Measurements from ENCODE around the gene NRBF2.

NRBF2 gene

DNA sequence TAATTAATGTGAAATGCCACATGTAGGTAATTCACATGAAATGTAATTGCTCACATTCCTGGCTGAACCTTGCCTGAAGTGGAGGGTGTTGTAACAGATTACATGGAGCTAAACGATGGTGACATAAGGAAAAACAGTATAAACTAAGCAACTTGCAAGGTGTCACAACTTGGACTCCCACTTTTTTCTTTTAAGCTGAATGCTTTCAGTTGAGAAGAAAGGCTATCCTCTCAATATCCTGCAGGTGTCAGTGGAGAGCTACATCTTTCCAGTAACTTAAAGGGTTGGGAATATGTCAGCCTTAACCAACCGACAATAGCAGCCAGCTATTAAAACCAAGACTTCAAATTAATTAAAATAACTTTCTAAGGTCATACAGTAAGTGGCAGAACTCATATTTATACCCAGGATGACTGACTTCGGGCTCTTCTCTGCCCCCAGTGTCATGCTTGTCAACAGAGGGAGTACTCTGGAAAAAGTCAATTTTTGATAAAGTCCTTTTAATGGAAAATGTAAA is 33.7 kb downstream of the NRBF2 start:
- peak; percentile 83 for DNase-seq

DNA sequence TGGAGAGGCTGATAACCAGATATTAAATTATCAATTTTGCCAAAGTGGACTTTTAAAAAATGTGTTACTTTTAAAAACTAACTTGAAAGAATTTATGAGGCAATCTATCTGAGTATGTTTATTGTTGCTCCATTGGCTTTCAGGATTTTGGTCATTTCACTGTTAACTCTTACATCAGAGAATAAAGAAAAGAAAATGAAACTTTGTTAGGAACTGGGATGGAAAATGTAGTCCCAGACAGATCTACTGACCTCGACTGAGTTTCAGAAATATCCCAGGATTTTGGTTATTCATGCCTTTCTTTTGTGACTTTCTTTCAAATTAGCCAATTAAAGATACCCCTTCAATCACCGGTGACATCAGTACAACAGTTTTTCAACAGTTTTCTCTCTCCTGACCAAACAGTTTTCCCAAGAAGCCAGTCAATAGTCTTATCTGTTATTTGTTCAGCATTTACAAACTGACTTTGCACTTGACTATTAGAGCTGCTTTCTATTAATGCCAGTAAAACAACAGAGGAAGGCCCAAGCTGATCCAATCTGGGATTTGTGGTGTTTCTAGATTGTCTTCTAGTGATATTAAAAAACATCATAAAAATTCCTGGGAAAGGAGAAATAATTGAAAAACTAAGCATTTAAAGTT is 35.8 kb downstream of the NRBF2 start:
- DNase-seq = peak; percentile 58

DNA sequence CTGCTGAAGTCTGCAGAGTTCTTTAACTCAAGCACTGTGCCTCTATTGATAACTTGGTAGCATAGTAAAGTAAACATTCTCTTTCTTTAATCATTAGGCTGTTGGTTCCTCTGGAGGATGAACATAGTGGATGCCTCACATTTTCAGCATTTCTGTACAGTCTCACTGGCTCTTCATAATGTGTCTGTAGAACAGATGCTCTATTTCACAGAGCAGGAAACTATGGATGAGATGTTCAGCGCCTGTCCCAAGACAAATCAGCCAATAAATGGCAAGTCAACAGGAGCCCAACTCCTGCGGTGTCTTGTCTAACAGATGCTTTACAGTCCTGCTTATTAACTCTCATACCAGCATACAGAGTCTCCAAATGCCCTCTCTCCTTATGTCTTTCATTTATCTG is 36.5 kb downstream of the NRBF2 start:
- DNase-seq = no peak

DNA sequence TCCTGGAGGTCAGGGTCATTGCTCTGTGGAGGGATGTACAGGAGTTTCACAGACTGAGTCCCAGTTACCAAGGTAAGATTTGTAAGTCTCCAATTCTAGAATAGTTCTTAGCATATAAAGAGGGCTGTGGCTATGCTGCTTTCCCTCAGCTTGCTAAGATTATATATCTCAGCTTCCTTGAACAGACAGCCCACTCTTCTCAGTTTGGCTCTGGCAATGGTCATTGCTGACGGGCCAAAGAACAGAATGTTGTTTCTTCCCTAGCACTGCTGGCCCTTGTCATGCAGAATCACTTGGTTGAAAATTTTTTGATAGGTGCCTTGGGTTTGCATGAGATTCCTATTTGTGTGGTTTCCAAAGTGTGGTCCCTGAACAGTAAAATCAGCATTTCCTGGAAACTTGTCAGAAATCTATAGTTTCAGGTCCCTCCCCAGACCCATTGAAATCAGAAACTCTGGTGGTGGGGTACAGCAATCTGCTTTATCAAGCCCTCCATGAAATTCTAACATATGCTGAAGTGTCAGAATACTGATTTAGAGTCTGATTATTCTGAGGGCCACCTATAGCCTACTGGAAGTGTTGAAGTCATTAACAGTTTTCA is 38.2 kb downstream of the NRBF2 start:
- no peak for DNase-seq

DNA sequence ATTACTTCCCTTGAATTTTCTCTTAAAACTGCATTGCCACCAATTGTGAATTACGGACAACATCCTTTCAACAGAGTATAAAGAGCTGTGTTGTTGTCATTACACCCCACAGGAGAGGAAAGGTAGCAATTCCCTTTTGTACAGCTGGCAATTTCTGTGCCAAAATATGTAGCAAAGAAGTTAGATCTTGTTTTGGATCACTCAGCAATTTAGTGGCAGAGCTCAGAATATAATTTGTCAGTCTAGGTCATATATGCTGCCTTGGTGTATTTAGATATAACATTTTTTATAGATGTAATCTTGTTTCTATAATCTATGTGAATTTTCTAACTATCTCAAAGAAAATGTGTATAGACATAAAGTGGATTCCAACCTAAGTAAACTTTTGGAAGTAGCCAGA is 38.8 kb downstream of the NRBF2 start:
- DNase-seq = no peak

DNA sequence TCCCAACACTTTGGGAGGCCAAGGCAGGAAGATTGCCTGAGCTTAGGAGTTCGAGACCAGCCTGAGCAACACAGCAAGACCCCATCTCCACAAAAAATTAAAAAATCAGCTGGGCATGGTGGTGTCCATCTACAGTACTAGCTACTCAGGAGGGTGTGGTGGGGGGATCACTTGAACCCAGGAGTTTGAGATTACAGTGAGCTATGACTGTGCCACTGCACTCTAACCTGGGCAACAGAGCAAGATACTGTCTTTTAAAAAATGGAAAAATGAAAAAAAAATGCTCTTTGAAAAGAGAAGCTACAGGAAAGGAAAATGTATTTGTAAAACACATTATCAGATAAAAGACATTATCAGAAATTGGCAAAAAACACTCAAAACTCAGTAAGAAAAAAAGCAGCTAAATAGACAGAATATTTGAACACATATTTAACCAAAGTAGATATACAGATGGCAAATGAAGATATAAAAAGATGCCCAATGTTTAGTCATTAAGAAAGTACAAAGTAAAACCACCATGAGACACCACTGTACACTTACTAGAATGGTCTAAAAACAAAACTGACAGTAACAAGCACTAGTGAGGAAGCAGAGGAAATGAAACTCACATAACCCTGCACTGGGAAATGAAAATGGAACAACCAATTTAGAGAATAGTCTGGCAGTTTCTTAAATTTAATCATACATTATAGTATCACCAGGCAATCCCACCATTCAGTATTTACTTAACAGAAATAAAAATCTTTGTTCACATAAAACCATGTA is 40.5 kb downstream of the NRBF2 start:
- DNase-seq = peak; percentile 91

DNA sequence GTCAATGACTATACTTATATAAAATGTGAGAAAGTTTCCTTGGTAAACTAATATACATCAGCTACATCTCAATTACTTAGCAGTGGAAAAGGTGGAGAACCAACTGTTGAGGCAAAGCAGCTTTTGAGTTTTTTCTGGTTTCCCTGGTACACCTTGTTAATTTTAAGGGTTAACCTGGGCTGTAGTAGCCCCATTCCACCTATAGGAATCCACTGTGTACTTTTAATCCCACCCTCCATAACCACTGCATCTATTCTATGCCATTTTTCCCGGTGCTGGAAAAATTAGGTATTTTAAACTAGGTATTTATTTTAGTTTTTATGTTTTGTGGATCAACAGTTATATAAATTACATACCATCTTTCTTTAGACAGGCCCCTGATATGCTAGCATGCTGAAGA is 42.4 kb downstream of the NRBF2 start:
- DNase-seq = no peak

DNA sequence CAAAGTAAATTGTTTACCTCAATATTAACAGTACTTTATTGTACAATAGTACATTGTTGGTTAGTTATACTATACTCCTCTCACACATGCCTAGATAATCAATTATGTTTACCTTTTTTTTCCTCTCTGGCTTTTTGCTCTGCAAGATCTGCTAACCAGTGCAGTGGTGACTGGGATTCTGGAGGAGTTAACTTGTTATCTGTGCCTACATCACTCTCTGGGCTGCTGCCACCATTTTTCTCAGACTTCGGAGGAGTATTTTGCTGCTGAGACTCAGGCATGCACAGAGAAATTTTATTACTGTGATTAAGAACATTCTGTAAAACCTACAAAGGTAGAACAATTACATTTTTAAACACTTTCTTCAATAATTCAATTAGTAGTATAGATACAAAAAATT is 59.7 kb downstream of the NRBF2 start:
- no peak for DNase-seq

DNA sequence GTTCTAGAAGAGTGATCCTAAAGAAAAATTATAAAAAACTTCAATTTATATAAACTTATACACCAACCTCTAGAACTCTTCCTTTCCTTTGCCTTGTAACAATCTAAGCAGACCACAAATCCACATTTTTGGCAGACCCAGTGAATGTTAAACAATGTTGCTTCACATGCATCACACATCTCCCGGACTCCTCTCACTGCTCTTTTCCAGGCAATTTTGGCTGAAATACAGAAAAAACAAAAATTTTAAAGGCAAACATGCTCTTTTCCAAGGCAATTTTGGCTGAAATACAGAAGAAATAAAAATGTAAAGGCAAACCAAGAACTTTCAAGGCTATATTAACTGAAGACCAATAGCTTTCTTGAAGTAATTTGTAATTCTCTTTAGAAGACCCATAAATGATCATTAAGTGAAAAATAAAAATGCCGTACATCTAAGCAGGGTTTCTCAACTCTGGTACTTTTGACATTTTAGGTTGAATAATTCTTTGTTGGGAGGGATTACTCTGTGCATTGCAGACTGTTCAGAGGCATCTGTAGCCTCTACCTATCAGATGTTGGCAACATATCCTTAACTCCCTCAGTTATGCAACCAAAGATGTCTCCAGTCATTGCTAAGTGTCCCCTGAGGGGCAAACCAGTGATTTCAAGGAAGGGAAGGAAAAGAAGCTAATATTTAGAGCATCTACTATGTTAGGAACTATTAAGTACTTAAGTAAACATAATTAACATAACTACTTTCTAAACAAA is 64.4 kb downstream of the NRBF2 start:
- no peak for DNase-seq

DNA sequence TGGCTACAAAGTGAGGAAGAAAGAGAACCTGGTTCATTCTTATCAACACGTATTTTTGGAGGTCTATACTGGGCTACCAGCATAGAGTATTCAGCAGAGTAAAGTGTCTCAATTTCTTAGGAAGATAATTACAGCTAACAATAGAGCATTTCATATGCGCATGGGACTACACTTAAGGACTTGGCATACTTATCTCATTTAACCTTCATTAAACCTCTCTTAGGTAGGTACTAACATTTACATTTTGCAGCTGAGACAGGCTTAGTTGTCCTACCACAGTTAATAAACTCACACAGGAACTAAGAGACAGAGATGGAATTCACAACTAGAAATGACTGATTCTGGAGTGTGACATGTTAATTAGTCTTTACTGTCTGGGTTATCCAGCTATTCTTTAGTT is 66.6 kb downstream of the NRBF2 start:
- no peak for DNase-seq

DNA sequence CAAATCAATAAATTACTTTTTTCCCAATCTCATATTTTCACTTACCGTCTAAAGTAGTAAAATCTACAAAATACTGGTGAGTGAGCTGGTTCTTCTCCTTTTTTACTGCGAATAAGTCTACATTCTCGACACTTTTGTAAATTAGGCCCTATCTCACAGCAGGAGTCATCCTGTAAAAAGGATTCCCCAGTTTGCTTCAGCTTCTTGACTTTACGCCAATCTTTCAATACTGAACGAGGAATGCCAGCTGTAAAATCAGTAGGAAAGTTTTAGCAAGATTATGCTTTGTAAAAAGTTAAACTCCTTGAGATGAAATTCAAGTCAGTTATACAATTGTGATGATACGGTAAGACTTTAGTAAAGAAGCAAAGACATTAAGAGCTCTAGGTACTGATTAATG is 67.3 kb downstream of the NRBF2 start:
- no peak for DNase-seq

DNA sequence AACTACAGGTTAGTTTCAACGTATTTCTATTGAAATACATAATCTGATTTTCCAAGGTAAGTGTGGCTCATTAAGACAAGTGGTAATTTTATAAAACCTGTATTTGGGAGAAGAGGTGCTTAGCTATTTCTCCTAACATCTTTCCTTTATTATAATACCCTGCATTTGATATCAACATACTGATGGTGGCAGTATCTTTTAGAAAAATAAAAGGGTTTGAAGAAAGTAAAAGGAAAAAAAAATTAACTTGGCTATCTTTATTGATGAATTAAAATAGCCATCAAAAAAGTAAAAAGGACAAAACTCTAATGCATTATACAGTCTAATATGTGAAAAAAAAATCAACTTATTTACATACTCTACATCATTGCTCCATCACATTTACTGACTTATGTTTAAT is 68.0 kb downstream of the NRBF2 start:
- DNase-seq = no peak

All from suppressor macrophage treated with lipopolysaccharide for 4 hours (primary cell).